SK-N-MC (cell line): ENCODE results near the gene SOBP.

ENCODE experiments used
- EZH2 ChIP-seq: fragments of 200-600 bp; sonication (generic); IDR thresholded peaks from one replicate; pipeline ENCODE4 v1.6.1; 2017; ENCODE audit warnings: antibody characterized with exemption
- POLR2AphosphoS5 ChIP-seq: IDR thresholded peaks from 2 replicates; pipeline ENCODE4 v1.6.1; 2012; ENCODE audit warnings: mild to moderate bottlenecking, low read depth, low read length, borderline replicate concordance

DNA sequence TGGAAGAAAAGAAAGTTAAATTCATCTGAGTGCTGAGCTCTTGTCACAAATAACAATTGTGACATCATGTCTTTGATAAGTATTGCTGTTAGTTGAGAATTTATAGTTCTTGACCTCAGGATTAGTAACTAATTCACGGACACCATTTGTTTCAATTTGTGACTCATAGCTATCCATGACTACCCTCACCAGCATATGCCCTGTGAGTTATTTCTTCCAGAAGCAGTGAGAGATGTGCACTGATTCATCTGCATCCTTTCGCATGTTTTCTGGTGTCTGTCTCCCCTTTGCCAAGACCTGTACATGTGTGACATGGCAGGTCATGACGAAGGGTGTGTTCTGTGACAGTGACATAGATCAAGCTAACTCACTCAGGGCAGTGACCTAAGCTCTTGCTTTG, 86.9 kb downstream of the SOBP start:
- TF ChIP-seq EZH2 (no peak), POLR2AphosphoS5 (no peak)
